Aorta (tissue), 5 donors: ENCODE data around the gene GEMIN4. TPM values are rescaled to one million over a fixed set of nuclear protein-coding genes. Genes with fewer than 3 reads are reported as not detected.
"Not testable (repeated sequence)": the region's sequence is repeated elsewhere in the genome, so short reads cannot be mapped to it uniquely, and the experiment has no call there.

Experiments
- ATAC-seq: fragments of 200-7000 bp; cut with Tn5 transposase; one replicate; pipeline ENCODE4 v1.9.1; 2022; ENCODE audit warnings: moderate library complexity; ENCODE audit not compliant: low FRiP score
- DNase-seq, 2 donors: peaks; one replicate each; pipeline ENCODE4 v3.0.0-alpha.2; 2020
- H3K27ac ChIP-seq, 2 donors: one replicate each; pipeline ENCODE4 v1.5.1; 2013; ENCODE audit warnings: low read length in 2 of 2, mild to moderate bottlenecking in 2 of 2, moderate library complexity in 2 of 2, control low read depth in 1 of 2, inconsistent platforms in 1 of 2, low read depth in 1 of 2
- H3K27me3 ChIP-seq, 2 donors: one replicate each; pipeline ENCODE4 v1.6.1; 2013; ENCODE audit warnings: control low read depth in 1 of 2, low read length in 1 of 2, mild to moderate bottlenecking in 1 of 2, moderate library complexity in 1 of 2; ENCODE audit not compliant: insufficient read depth in 2 of 2, control insufficient read depth in 1 of 2
- H3K36me3 ChIP-seq, 2 donors: one replicate each; pipeline ENCODE4 v1.6.1; 2013; ENCODE audit warnings: control low read depth in 1 of 2, low read length in 1 of 2, mild to moderate bottlenecking in 1 of 2; ENCODE audit not compliant: insufficient read depth in 2 of 2, control insufficient read depth in 1 of 2
- H3K4me1 ChIP-seq, 2 donors: one replicate each; pipeline ENCODE4 v1.6.1; 2013; ENCODE audit warnings: low read length in 2 of 2, control low read depth in 1 of 2, mild to moderate bottlenecking in 1 of 2, moderate library complexity in 1 of 2; ENCODE audit not compliant: insufficient read depth in 2 of 2, control insufficient read depth in 1 of 2
- H3K4me3 ChIP-seq, 2 donors: one replicate each; pipeline ENCODE4 v1.5.1; 2013; ENCODE audit warnings: low read length in 2 of 2, control low read depth in 1 of 2, mild to moderate bottlenecking in 1 of 2
- H3K9me3 ChIP-seq: one replicate; pipeline ENCODE4 v1.6.1; 2013; ENCODE audit warnings: mild to moderate bottlenecking, low read length; ENCODE audit not compliant: control insufficient read depth
- WGBS, 2 donors: extraction: QIAGEN DNeasy Blood & Tissue Kit; methylation state at CpG; one replicate each; pipeline ENCODE4 v1.1.7; 2013; 5-methylcytosine and 5-hydroxymethylcytosine counted together
- intact Hi-C, 2 donors: fragments of 100-400 bp; cut with DNase I; formaldehyde crosslinking; loops; one replicate each; pipeline versions ENCODE4 v1.14.2 to v1.15.0; 2022
- polyA plus RNA-seq, 2 donors: library from polyadenylated mRNA; stranded (reverse); fragments of 200-250 nt; gene quantifications; one replicate each; pipeline ENCODE4 v1.2.3, GENCODE V29; 2013
- total RNA-seq, 2 donors: library from RNA; stranded (reverse); fragmentation: NEBNext Ultra II Directional; extraction: Animal tissue kit (Norgen Biotek cat#: 25700); gene quantifications; one replicate each; pipeline ENCODE4 v1.2.1, GENCODE V29; 2021
- donor health status: healthy with polysubstance abuse.
- donor health status: Bipolar disorder and iron deficiency.
- donor health status: DM: no; HTN: no; CAD: no.
- donor health status: DM: no; HTN: no; CAD: no.
- donor health status: DM: yes; HTN: yes; CAD: no.

Gene GEMIN4
- total and polyA plus RNA-seq, 4 donors: 5.5 to 18.1 (median 14.5) TPM

DNA sequence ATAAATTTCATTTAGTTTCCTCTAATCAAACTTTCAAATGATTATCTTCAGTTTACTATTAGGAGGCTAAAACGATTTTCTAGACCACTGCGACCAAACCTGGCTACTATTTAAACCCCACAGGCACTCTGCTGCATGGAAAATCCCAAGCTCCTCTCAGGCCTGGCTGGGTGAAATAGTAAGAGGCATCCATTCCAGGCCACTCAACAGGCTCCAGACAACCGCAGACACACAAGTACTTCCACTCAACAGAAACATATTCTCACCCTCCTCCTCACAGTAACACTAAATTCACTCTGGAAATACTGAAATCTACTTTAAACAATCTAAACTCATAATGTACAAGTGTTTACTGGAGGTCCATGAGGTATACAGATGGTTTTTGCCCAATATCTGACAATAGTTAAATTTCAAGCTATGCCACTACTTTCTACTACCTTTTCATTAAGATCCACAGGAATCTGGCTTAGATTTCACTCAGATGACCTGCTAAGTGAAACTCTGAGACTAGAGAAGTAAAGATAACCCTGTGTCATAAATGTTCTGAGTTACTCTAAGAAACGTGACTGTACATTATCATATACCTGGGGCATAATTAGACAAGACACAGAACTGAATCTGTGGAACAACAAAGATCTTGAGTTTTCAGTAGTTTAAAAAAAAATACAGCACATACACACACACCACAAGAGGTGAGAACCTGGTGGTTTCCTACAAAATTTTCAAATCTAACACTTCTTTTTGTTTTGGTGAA is 47.8 kb downstream of the GEMIN4 start:
- H3K9me3 ChIP-seq: no peaks in the 10 kb centered on the region
- 83 to 88% methylated on average over 4 of the region's 4 CpGs for WGBS, 2 donors
- no peaks in the 10 kb centered on the region for H3K27me3 ChIP-seq
- H3K27ac ChIP-seq: no peak overlapping the region
- H3K4me1 ChIP-seq: no peaks in the 10 kb centered on the region
- H3K36me3 ChIP-seq: peaks cover 0 to 2% of the 10 kb centered on the region in 2 donors
- intact Hi-C loops: loop anchor here in 1 of 2 donors (5.0 kb wide), 1 partner anchor 557 kb away; no protein-coding TSS in a partner anchor
- DNase-seq: no peak
- no peak overlapping the region for H3K4me3 ChIP-seq
- no peak for ATAC-seq

GRCh38 chr17:703081-703875 is 48.8 kb downstream of the GEMIN4 start:
- 81% methylated on average over 12 of the region's 12 CpGs for WGBS, 2 donors
- H3K36me3 ChIP-seq: peaks cover 0 to 2% of the 10 kb centered on the region in 2 donors
- H3K4me1 ChIP-seq: no peaks in the 10 kb centered on the region
- no peaks in the 10 kb centered on the region for H3K9me3 ChIP-seq
- H3K27ac ChIP-seq: no peak overlapping the region
- DNase-seq (no peak), ATAC-seq (no peak)
- H3K4me3 ChIP-seq: no peak overlapping the region
- no peaks in the 10 kb centered on the region for H3K27me3 ChIP-seq
- intact Hi-C loops: loop anchor here in 1 of 2 donors (5.0 kb wide), 1 partner anchor 556 kb away; no protein-coding TSS in a partner anchor

- 42 to 49% methylated on average over 1 of the region's 1 CpG for WGBS, 2 donors
- H3K4me1 ChIP-seq: no peaks in the 10 kb centered on the region
- H3K27ac ChIP-seq: no peak overlapping the region
- peaks cover 0 to 4% of the 10 kb centered on the region in 2 donors for H3K36me3 ChIP-seq
- H3K27me3 ChIP-seq: no peaks in the 10 kb centered on the region
- H3K9me3 ChIP-seq: no peaks in the 10 kb centered on the region
- H3K4me3 ChIP-seq: no peak overlapping the region
- ATAC-seq (no peak), DNase-seq (no peak)
- intact Hi-C loops: loop anchor here in 1 of 2 donors (2.0 to 5.0 kb wide), 2 partner anchors 290 to 553 kb away; a partner anchor contains a TSS
Observed at GRCh38 chr17:700504-701094, 51.5 kb downstream of the GEMIN4 start.

DNA sequence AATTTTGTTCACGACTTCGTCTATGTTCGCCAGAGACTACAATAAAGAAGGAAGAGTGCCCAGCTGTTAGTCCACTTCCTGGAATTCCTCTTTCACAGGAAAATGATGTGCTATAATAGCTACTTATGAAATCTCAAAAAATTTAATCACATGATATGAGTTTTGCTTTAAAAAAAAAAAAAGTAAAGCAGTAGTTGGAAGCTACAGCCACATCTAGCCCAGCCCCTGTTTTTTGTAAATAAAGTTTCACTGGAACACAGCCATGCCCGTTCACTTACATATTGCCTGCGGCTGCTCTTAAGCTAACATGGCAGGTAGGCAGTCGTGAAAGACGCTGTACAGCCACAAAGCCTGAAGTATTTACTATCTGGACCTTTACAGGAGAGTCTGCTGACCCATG is 52.7 kb downstream of the GEMIN4 start:
- Histone ChIP-seq H3K27ac (no peak overlapping the region), H3K4me3 (no peak overlapping the region), H3K36me3 (peaks cover 2 to 4% of the 10 kb centered on the region in 2 donors), H3K9me3 (no peaks in the 10 kb centered on the region), H3K4me1 (no peaks in the 10 kb centered on the region), H3K27me3 (no peaks in the 10 kb centered on the region)
- no peak for ATAC-seq
- WGBS, 2 donors: 90 to 91% methylated on average over 7 of the region's 7 CpGs
- no peak for DNase-seq
- intact Hi-C loops: no loop called here

- H3K9me3 ChIP-seq, DNase-seq, intact Hi-C loops, H3K4me3 ChIP-seq, H3K36me3 ChIP-seq, H3K4me1 ChIP-seq, H3K27me3 ChIP-seq, ATAC-seq, H3K27ac ChIP-seq: not testable (repeated sequence)
- 80 to 91% methylated on average over 2 of the region's 2 CpGs for WGBS, 2 donors
Observed at GRCh38 chr17:698096-698495, 54.0 kb downstream of the GEMIN4 start.

- Histone ChIP-seq H3K36me3 (peaks cover 2 to 4% of the 10 kb centered on the region in 2 donors), H3K27ac (no peak overlapping the region), H3K9me3 (no peaks in the 10 kb centered on the region), H3K27me3 (no peaks in the 10 kb centered on the region), H3K4me1 (no peaks in the 10 kb centered on the region), H3K4me3 (no peak overlapping the region)
- DNase-seq (no peak), ATAC-seq (no peak)
- intact Hi-C loops: loop anchor here in 1 of 2 donors (2.0 kb wide), 1 partner anchor 285 kb away; no protein-coding TSS in a partner anchor
- WGBS, 2 donors: 92 to 93% methylated on average over 8 of the region's 8 CpGs
Observed at GRCh38 chr17:697682-698081, 54.4 kb downstream of the GEMIN4 start.

GRCh38 chr17:696369-696768 is 55.7 kb downstream of the GEMIN4 start:
- no peaks in the 10 kb centered on the region for H3K9me3 ChIP-seq
- intact Hi-C loops: loop anchor here in 1 of 2 donors (2.0 kb wide), 1 partner anchor 284 kb away; no protein-coding TSS in a partner anchor
- H3K27ac ChIP-seq: no peak overlapping the region
- peak; percentile 28 for ATAC-seq
- H3K4me3 ChIP-seq: no peak overlapping the region
- no peaks in the 10 kb centered on the region for H3K4me1 ChIP-seq
- H3K36me3 ChIP-seq: peaks cover 2% of the 10 kb centered on the region in 2 donors
- WGBS, 2 donors: 80 to 83% methylated on average over 2 of the region's 2 CpGs
- H3K27me3 ChIP-seq: no peaks in the 10 kb centered on the region
- DNase-seq: no peak
